NCI-H187 (cell line): ENCODE measurements around the gene DNASE2.
"Not testable (repeated sequence)": the region's sequence is repeated elsewhere in the genome, so short reads cannot be mapped to it uniquely, and the experiment has no call there.

ENCODE experiments used
- DNase-seq, 2 experiments: peaks; one replicate each; lab custom pipeline; 2025; lab: John Stamatoyannopoulos, UW

DNASE2 gene, protein sequence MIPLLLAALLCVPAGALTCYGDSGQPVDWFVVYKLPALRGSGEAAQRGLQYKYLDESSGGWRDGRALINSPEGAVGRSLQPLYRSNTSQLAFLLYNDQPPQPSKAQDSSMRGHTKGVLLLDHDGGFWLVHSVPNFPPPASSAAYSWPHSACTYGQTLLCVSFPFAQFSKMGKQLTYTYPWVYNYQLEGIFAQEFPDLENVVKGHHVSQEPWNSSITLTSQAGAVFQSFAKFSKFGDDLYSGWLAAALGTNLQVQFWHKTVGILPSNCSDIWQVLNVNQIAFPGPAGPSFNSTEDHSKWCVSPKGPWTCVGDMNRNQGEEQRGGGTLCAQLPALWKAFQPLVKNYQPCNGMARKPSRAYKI

DNA sequence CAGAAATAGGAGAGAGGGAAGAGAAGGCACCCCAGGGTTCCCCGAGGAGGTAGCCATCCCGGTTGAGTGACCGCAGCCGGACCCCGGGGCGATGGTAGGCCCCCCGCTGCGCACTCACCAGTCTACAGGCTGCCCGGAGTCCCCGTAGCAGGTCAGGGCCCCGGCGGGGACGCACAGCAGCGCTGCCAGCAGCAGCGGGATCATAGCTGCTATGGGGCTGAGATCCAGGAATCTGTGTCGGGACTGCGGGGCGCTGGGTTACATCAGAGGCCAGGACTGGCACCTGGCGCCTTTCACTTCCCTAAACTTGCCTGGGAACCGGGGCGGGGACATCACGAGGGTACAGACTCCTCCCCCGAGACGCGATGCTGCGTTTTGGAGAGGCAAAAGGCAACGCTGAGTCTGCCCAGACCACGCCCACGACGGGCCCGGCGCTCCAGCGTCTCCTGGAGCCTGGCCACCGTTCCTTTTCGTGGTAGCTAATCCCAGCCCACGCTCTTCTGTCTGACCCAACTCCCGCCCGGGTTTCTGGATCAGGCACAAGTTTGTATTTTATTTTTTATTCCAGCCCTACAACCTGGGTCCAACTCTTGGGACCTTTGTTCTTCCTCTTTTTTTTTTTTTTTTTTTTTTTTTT lies at the start of gene DNASE2:
DNASE2 (minus strand) TSS at position 278 of the 637 bp plus-strand sequence; CDS start at position 204, 74 bp downstream.
- peak; percentile 70 to 76 for DNase-seq

DNA sequence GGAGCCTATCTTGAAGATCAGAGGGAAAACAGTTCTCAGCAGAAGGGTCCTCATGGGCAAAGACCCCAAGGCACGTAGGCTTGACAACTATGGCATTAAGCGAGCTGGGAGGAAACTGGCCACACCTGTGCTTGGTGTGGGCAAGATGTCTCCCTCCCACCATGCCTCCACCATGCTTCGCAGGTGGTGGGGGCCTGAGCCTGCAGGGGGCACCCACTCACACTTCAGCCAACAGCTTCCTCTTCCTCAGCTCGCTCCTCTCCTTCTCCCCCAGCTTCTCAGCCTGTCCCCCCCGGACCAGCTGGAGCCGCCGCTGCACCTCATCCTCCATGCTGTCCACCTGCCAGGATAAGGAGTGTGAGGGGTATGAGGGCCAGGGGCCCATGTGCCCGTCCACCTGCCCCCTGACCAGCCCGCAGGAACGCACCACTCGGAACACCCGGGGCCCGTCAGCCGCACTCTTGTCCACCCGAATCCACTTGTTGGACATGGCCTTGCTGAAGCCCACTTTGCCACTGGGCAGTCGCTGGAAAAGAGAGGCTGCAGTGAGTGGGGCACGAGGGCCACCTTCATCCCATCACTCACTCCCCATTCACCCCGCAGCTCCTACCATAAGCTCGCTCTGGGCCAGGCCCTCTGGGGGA lies 48.9 kb upstream of the DNASE2 start:
- no peak for DNase-seq

DNA sequence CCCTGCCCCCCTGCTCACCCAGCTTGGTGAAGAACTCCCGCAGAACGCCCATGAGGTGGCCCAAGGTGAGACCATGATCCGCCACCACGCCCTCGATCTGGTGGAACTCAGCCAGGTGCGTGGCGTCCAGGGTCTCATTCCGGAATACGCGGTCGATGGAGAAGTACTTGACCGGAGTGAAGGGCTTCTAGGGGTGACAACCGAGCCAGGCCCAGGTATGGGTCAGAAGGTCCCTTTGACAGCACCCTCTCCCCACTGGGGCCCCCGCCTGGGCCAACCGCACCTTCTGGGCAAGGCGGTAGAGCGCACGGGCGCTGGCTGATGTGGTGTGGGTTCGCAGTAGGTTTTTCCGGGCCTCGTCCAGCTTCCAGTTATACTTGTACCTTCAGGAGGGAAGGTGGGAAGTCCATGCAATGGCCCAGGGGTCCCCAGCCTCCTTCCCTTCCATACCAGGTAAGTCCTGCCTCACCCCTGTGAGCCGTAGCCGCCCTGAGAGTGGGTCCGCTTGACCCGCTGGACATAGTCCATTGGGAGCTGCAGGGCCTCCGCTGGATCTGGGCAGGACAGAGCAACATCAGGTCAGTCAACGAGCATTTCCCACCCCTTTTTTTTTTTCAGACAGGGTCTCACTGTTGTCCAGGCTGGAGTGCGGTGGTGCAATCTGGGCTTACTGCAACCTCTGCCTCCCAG lies 43.5 kb upstream of the DNASE2 start:
- no peak for DNase-seq

DNA sequence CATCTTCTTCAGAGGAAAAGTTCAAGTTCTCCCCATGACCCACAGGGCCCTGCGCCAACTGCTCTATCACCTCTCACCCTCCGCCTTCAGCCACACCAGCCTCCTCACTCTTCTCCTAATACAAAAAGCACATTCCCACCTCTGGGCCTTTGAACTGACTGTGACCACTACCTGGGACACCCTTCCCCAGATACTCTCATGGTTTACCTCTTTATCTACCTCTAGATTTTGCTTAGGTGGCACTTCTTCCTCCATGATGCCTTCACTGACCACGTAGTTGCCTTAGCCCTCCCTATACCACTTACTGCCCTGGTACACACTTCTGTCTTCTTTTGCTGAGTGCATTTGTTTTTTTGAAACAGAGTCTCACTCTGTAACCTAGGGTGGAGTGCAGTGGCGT lies 41.7 kb upstream of the DNASE2 start:
- DNase-seq: no peak

DNA sequence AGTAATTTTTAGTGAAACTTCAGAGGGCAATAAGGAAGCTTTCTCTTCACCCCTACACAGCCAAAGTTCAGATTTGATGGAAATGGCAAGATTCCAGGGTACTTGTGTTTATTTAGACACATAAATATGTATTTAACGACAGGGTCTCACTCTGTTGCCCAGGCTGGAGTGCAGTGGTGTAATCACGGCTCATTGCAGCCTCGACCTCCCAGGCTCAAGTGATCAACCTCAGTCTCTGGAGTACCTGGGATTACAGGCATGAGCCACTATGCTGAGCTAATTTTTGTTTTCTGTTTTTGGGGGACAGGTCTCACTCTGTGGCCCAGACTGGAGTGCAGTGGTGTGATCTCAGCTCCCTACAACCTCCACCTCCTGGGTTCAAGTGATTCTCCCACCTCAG lies 39.8 kb upstream of the DNASE2 start:
- no peak for DNase-seq

DNA sequence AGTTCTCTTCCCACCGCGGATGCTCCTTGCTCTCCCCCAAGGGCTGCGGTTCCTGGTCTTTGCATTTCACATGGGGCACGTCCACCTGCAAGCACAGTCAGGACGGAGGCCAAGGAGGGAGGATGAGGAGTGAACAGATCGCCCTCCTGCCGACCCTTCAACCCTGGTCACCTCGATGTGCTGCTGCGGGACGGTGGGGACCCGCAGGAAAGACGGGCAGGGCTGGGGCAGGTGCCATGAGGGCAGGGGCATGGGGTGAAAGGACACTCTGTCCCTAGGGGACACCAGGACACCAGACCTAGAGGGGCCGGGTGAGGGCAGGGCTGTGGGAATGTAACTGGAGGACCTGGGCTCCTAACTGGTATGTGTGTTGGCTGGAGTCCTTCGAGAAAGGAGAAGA lies 37.0 kb upstream of the DNASE2 start:
- DNase-seq: no peak

DNA sequence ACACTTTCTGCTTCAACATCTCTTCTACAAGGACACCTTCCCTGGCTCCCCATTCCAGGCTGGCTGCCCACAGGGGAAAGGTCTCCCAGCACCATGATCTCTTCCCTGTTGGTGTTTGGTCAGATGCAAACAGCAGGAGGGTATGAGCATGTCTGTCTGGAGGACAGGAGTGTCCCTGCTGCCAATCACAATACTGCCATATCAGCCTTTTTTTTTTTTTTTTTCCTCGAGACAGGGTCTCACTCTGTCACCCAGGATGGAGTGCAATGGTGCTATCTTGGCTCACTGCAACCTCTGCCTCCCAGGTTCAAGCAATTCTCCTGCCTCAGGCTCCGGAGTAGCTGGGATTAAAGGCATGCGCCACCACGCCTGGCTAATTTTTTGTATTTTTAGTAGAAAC lies 34.6 kb upstream of the DNASE2 start:
- not testable (repeated sequence) for DNase-seq

DNA sequence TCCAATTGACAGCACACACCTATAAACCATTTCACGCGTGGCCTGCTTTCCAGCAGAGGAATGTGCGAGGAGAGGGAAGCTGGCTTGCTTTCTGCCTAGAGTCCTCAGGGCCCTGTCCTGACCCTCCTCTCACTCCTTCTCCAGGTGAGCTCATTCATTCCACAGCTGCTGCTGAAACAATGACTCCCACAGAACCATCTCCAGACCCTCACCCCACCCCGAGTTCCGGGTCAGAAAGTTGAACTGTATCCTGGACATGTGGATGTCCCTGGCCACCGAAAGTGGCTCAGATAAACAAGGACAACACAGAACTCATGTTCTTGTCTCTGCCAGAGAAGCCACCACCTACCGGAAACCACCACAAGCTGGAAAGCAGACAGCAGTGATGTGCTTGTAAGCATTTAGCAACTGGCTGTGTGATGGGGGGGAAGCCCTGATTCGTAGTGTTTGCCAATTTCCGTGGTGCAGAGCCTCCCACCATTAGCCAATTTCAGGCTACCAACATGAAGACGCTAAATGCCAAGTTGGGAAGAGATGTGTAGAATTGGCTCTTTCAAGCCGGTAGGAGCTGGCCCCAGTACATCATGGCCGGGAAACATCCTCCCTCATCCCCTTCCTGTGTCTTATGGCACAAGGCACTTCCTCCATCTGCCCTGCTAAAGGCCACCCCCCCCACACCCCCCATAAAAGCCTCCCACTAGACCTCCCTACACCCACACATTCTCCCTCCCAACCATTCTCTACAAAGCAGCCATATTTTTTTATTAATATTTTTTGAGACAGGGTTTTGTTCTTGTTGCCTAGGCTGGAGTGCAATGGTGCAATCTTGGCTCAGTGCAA lies 32.8 kb upstream of the DNASE2 start:
- no peak for DNase-seq

DNA sequence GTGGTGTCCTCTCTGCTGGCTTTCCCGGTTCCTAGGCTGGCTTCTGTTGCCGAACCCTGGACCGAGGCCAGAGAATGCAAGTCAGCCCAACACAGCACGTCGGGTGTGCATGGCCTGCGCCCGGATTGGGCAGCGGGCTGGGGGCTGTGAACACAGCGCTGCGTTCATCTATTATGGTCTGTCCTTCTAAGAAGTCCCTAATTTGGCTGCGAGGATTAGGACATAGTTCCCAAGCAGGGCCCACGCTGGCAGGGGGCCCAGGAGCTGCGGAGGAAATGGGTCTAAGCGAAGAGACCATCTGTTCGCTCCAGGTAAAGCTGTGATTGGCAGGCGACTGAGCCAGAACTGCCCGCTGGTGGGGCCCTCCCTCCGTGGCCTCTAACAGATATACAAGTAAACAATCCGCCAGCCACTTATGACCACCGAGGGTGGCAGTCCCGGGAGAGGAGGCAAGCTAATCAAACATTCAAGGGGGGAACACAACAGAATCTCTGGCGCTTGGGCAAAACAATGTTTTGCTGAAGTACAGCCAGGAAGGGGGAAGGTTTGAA lies 31.8 kb upstream of the DNASE2 start:
- DNase-seq: peak; percentile 58 to 78

DNA sequence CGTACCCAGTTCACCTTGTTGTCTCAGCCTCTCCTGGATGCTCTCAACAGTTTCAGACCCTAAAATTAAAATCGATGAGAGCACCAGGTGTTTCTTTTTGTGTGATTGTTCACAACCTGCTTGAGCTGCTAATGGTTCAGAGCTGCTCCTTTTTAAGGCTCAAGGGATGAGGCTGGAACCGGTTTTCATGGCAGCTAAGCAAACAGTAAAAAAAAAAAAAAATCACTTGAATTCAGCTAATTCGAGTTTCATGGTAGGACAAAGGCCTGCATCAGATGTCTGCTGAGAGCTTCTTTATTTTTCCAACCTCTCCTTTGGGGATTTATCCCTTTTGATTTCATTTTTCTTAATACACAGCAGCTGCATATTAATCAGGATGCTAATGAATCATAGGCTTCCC lies 31.3 kb upstream of the DNASE2 start:
- DNase-seq: peak; percentile 57 to 66

DNA sequence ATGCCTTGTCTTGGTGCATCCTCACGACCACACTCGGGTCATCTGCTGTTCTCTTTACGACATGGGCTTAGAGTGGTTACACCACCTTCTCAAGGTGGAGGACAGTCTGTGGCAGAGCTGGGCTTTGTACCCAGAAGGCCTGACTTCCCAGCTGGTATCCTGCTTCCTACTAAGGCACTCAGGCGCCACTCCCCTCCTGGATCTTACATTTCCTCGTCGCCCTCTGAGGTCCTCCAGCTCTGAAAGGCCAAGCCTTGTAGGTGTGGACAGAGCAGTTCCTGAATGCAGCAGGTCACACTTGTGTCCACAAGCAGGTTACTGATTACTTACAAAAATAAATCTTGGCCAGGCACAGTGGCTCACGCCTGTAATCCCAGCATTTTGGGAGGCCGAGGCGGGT lies 25.9 kb upstream of the DNASE2 start:
- DNase-seq: no peak

DNA sequence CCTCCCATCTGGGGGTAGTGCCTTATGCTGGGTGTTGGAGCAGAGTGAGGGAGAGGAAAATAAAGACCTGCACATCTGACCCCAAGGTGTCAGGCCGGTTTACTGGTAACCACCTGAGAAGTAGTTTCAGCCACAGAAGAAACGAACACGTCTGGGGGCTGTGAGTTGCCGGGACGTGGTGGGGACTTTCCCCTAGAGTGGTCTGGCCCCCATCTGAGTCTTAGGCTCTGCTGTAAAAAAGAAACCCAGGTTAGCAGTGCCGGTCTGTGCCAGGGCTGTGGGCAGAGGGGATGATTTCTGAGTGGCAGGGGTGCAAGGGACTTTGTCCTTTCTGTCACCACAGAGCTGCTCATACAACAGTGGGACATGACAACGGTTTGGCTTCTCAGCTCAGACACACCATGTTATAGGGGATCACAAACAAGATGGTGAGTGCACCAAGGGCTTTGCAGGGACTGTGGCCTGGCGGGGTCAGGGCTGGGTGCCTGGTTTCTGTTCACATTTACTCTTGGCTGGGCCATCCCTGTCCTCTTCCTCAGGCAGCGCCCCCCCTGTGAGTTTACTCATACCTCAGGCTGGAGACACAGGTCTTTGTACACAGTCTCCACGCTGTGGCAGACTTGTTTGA lies 18.8 kb upstream of the DNASE2 start:
- no peak for DNase-seq

DNA sequence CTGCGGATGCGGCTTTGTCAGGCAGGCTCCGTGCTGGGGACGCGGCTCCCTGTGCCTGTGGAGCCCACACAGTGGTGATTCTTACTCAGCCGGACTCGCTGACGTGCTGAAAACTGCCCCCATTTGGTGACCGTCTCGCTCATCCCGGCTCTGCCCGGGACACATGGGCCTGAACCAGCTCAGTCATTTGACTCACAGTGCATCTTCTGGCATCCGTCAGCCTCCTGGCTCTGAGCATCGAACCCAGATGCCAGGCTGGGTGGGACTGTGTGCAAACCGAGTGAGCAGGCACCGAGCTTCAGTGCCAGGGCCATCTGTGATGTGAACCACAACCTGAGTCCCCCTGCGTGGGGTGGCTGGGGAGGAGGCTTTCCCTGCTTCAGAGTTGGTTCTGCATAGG lies 15.2 kb upstream of the DNASE2 start:
- no peak for DNase-seq

DNA sequence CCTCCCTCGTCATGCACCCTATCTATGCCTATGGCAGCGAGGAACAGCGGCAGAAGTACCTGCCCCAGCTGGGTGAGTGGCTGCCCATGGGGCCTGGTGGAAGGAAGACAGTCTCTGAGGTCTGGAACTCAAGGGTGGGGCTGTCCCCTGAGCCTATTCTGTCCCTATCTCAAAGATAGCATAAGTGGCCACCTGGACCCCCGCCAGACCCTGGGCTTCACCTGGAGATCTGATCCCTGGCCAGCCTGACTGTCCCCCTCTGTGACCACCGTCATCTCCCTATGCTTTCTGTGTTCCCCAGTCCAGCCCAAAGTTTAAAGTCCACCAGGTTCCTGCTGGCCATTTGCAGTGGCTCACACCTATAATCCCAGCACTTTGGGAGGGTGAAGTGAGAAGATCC lies 12.3 kb upstream of the DNASE2 start:
- DNase-seq: no peak

DNA sequence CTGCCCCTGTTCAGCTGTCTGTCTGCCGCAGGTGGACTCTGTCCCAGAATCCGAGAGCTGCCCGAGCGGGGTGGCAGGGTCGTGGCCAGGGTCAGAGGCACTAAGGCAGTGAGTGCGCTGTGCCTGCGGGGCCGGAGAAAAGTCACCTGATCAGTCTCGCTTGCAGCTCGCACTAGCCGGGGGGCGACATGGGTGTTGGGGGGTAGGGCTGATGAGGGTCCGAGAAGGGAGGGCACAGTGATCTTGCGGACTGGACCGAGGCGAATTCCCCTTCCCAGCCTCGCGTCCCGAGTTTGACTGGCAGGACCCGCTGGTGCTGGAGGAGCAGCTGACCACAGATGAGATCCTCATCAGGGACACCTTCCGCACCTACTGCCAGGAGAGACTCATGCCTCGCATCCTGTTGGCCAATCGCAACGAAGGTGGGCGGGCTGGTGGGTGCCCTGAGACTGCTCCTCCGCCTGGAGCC lies 10.3 kb upstream of the DNASE2 start:
- no peak for DNase-seq

DNA sequence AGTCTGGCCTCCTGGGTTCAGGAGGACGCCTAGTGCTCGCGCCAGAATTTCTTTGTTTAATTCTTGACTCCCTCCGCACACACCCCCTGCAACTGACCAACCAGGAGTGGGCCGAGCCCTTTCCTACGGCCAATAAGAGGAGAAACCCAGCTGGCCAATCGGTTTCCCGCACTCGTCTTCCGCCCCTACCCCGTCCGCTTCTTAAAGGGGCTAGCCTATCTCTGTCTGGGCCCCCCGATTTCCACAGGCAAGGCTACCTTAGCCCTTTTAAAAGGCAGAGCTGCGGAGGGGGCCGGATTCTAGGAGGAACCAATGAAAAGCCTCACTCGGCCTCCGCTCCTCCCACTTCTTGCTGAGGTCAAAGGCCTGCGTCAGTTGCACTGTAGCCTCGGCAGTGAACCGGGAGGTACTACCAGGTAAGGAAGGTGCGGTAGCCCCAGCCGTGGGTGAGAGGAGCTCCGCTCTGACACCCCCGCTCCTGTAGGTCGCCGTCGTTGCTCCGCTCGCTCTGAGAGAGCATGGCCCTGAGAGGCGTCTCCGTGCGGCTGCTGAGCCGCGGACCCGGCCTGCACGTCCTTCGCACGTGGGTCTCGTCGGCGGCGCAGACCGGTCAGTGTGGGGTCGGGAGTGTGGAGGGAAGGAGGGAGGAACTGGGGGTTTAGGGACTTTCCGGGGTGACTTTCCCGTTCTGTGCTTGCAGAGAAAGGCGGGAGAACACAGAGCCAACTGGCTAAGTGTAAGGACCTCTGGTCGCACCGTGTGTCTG lies 9.7 kb upstream of the DNASE2 start, which contains the start of gene GCDH:
GCDH (plus strand) TSS at position 374 of the 766 bp plus-strand sequence; CDS start at position 519, 145 bp downstream.
- DNase-seq: peak; percentile 85 to 91

DNA sequence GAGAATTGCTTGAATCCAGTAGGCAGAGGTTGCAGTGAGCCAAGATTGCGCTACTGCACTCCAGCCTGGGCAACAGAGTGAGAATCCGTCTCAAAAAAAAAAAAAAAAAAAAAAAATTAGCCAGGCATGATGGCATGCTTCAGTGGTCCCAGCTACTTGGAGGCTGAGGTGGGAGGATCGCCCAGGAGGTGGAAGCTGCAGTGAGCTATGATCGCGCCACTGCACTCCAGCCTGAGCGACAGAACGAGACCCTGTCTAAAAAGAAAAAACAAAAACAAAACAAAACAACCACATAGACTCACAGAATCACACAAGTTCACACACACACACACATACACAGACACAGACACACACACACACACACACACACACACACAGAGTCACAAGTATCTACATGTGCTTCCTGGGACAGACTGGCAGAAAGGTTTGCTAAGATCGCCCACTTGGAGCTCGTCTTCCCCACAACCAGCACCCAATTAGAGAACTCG lies 9.1 kb upstream of the DNASE2 start:
- not testable (repeated sequence) for DNase-seq

DNA sequence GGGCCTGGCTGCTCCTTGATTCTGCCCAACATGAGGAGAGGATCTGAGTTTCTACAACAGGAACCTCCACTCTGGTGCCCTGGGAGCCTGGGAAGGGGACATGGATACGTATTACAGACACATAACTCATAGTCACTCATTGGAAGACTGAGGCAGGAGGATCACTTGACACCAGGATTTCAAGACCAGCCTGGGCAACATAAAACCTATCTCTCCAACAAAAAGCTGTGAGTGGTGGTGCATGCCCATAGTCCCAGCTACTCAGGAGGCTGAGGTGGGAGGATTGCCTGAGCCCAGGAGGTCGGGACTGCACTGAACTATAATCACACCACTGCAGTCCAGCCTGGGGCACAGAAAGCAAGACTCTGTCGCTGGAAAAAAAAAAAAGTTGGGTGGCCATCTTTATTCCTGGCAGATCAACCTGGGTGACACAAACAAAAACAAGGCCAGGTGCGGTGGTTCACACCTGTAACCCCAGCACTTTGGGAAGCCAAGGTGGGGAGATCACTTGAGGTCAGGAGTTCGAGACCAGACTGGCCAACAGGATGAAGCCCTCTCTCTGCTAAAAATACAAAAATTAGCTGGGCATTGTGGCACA lies 6.9 kb upstream of the DNASE2 start:
- no peak for DNase-seq
